Ovary (tissue), 9 donors: Measurements from ENCODE around the gene ACTR5. TPM values are rescaled to one million over a fixed set of nuclear protein-coding genes. Genes with fewer than 3 reads are reported as not detected.

Experiments
- DNase-seq, 5 donors: peaks; one replicate each; pipeline ENCODE4 v3.0.0-alpha.2; 2019 to 2020
- H3K27ac ChIP-seq, 2 donors: fragments of 200-600 bp; one replicate each; pipeline versions ENCODE4 v1.5.1 to v1.8.0; 2019 to 2022
- H3K27me3 ChIP-seq: fragments of 200-600 bp; one replicate; pipeline ENCODE4 v1.8.0; 2022
- H3K36me3 ChIP-seq: fragments of 200-600 bp; sonication (generic); one replicate; pipeline ENCODE4 v1.5.1; 2019
- H3K4me1 ChIP-seq: one replicate; pipeline ENCODE4 v1.8.1; 2013; ENCODE audit warnings: mild to moderate bottlenecking, moderate library complexity; ENCODE audit not compliant: insufficient read depth
- H3K4me3 ChIP-seq: fragments of 200-600 bp; sonication (generic); one replicate; pipeline ENCODE4 v1.5.1; 2017
- H3K9me3 ChIP-seq, 2 donors: fragments of 200-600 bp in 1 of 2; sonication (generic) in 1 of 2; one replicate each; pipeline versions ENCODE4 v1.5.1 to v1.8.1; 2013 to 2019; ENCODE audit warnings: mild to moderate bottlenecking in 1 of 2, moderate library complexity in 1 of 2
- CTCF ChIP-seq, 3 donors: fragments of 450-650 bp in 2 of 3; fragments of 200-600 bp in 1 of 3; IDR thresholded peaks; one replicate each; pipeline versions ENCODE4 v1.5.1 to v1.8.0; 2016 to 2022; ENCODE audit warnings: antibody characterized with exemption in 3 of 3, mild to moderate bottlenecking in 1 of 3
- EP300 ChIP-seq: sonication (generic); formaldehyde crosslinking; IDR thresholded peaks from one replicate; pipeline ENCODE4 v1.6.1; 2017; ENCODE audit warnings: antibody characterized with exemption
- POLR2A ChIP-seq: fragments of 450-650 bp; IDR thresholded peaks from one replicate; pipeline ENCODE4 v1.6.1; 2017; ENCODE audit warnings: antibody characterized with exemption, mild to moderate bottlenecking, moderate library complexity
- WGBS, 3 donors: extraction: QIAGEN DNeasy Blood & Tissue Kit in 1 of 3; methylation state at CpG; one replicate each; pipeline versions ENCODE4 v1.1.5 to v1.1.7; 2013 to 2017; 5-methylcytosine and 5-hydroxymethylcytosine counted together
- intact Hi-C, 4 donors: fragments of 100-400 bp; cut with DNase I; formaldehyde crosslinking; loops; one replicate each; pipeline versions ENCODE4 v1.11.0 to v1.15.1; 2022 to 2023
- polyA plus RNA-seq, 2 donors: library from polyadenylated mRNA; stranded (reverse); fragments of 200-250 nt in 1 of 2; fragments of 350-450 nt in 1 of 2; fragmentation: Illumina TruSeq in 1 of 2; extraction: RNeasy Lipid Tissue Mini Kit (QIAGEN cat#74804) in 1 of 2; gene quantifications; one replicate each; pipeline ENCODE4 v1.2.3, GENCODE V29; 2013 to 2014
- total RNA-seq, 7 donors: library from RNA; depleted of rRNA in 2 of 7; stranded (reverse); fragments of >200 nt in 2 of 7; fragmentation: NEBNext Ultra II Directional in 3 of 7; extraction: Animal tissue kit (Norgen Biotek cat#: 25700) in 3 of 7; gene quantifications; one replicate each; pipeline versions ENCODE4 v1.1.0 to v1.2.4, GENCODE V29; 2016 to 2023
- donor health status: DM: no; HTN: no; CAD: no; lungs with moderate emphysema.
- donor health status: DM: no; HTN: no; CAD: no.
- donor health status: Bipolar disorder and iron deficiency.
- donor health status: DM: yes; HTN: yes; CAD: no.
- donor health status: DM: no; HTN: no; CAD: no.
- donor health status: DM: yes; HTN: yes; CAD: no.

ACTR5 gene
- total and polyA plus RNA-seq, 9 donors: 6.2 to 12.3 (median 9.8) TPM

DNA sequence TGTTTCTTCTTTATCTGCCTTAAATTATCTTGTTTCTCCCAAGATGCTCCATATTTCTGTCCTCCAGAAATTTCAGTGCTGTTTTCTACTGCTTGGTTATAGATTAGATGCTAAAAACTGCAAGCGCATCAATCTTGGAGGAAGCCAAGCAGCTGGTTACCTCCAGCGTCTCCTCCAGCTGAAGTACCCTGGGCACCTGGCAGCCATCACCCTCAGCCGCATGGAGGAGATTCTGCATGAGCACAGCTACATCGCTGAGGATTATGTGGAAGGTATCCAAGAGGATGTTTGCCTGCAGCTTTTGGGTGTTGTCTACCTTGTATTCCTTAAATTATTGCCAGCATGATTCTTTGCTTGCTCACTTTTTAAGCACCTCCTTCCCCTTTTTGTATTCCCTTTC is 3.8 kb downstream of the ACTR5 start:
- H3K27ac ChIP-seq: no peak overlapping the region
- H3K4me1 ChIP-seq: peaks cover 5% of the 10 kb centered on the region
- intact Hi-C loops: no loop called here
- no peak for DNase-seq
- H3K36me3 ChIP-seq: no peaks in the 10 kb centered on the region
- 77 to 80% (median 79%) methylated on average over 4 of the region's 4 CpGs for WGBS, 3 donors
- H3K27me3 ChIP-seq: no peaks in the 10 kb centered on the region
- no peaks in the 10 kb centered on the region for H3K9me3 ChIP-seq
- no peak overlapping the region for H3K4me3 ChIP-seq
- TF ChIP-seq EP300: no peak
- TF ChIP-seq POLR2A: no peak
- TF ChIP-seq CTCF (IDR thresholded peaks at IDR 0.05): no peak

DNA sequence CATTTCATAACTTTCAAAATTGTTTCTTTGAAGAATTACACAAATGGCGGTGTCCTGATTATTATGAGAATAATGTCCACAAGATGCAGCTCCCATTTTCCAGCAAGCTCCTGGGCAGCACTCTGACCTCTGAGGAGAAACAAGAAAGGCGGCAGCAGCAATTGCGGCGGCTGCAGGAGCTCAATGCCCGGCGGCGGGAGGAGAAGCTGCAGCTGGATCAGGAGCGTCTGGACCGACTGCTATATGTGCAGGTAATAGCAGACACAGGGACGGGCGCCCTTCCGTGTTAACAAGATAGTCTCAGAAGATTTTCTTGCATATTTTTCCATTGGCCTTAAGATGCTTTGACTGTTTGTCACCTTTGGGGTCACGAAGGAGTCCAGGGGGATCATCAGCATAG is 6.7 kb downstream of the ACTR5 start:
- Histone ChIP-seq H3K36me3 (no peaks in the 10 kb centered on the region), H3K9me3 (no peaks in the 10 kb centered on the region), H3K27me3 (no peaks in the 10 kb centered on the region), H3K4me1 (no peaks in the 10 kb centered on the region), H3K4me3 (no peak overlapping the region), H3K27ac (no peak overlapping the region)
- WGBS, 3 donors: 87 to 89% (median 88%) methylated on average over 13 of the region's 13 CpGs
- TF ChIP-seq CTCF (IDR thresholded peaks at IDR 0.05): no peak
- no peak for TF ChIP-seq EP300
- no peak for TF ChIP-seq POLR2A
- DNase-seq: no peak
- intact Hi-C loops: no loop called here

GRCh38 chr20:38755324-38755910 is 7.2 kb downstream of the ACTR5 start:
- TF ChIP-seq POLR2A (no peak), EP300 (no peak), CTCF (IDR thresholded peaks at IDR 0.05) (no peak)

GRCh38 chr20:38757145-38757775 is 9.0 kb downstream of the ACTR5 start:
- no peak for DNase-seq
- no peaks in the 10 kb centered on the region for H3K27me3 ChIP-seq
- H3K9me3 ChIP-seq: no peaks in the 10 kb centered on the region
- TF ChIP-seq CTCF (IDR thresholded peaks at IDR 0.05): no peak
- no peak for TF ChIP-seq POLR2A
- no peak for TF ChIP-seq EP300
- WGBS, 3 donors: 61 to 70% (median 65%) methylated on average over 7 of the region's 7 CpGs
- H3K4me1 ChIP-seq: no peaks in the 10 kb centered on the region
- intact Hi-C loops: no loop called here
- no peak overlapping the region for H3K4me3 ChIP-seq
- H3K27ac ChIP-seq: no peak overlapping the region
- H3K36me3 ChIP-seq: no peaks in the 10 kb centered on the region

More at GRCh38 chr20:38755324-38755910, 7.2 kb downstream of the ACTR5 start:
- Histone ChIP-seq H3K27ac (no peak overlapping the region), H3K4me1 (no peaks in the 10 kb centered on the region), H3K9me3 (no peaks in the 10 kb centered on the region), H3K36me3 (no peaks in the 10 kb centered on the region), H3K27me3 (no peaks in the 10 kb centered on the region), H3K4me3 (no peak overlapping the region)
- DNase-seq: no peak
- intact Hi-C loops: no loop called here
- WGBS, 3 donors: 57 to 61% (median 60%) methylated on average over 6 of the region's 6 CpGs
